ENCODE data around the gene MSI2.

DNA sequence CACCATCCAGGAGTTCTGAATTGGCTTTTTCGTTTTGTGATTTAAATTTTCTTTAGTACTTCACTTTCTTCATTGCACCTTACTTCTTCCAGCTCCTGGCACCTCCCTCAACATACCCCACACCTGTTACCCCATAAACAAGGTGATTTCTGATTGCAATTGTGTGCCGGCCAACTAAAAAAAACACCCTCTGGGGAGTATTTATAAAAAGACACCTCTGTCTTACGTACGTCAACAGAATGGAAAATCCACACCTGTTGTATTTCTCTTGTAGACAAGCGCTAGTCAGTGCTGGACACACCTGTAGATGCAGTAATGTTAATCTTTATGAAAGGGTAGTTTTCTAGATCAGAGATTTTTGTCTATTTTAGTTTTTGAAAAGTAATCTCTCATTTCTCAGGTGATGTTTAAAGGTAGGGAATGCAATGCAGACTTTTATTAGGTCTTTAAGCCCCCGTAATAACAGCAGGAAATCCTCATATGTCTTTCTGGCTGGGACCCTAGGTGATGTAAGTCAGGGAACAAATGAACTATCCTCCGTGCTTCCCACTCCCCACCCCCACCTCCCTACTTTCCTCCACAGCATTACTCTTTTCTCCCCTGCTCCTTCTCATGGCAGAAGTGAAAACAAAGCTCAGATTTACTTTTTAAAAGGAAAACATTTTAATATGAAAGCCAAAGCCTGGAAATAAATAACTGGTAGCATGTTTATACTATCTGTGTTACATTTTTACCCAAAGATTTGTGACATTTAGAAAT, 4.2 kb downstream of the MSI2 start:
- TF ChIP-seq POLR2A (IDR thresholded peaks at IDR 0.05) (no peak), EP300 (IDR thresholded peaks at IDR 0.05) (no peak), POLR2AphosphoS5 (IDR thresholded peaks at IDR 0.05) (no peak)
- TF ChIP-seq, protein P1, sequence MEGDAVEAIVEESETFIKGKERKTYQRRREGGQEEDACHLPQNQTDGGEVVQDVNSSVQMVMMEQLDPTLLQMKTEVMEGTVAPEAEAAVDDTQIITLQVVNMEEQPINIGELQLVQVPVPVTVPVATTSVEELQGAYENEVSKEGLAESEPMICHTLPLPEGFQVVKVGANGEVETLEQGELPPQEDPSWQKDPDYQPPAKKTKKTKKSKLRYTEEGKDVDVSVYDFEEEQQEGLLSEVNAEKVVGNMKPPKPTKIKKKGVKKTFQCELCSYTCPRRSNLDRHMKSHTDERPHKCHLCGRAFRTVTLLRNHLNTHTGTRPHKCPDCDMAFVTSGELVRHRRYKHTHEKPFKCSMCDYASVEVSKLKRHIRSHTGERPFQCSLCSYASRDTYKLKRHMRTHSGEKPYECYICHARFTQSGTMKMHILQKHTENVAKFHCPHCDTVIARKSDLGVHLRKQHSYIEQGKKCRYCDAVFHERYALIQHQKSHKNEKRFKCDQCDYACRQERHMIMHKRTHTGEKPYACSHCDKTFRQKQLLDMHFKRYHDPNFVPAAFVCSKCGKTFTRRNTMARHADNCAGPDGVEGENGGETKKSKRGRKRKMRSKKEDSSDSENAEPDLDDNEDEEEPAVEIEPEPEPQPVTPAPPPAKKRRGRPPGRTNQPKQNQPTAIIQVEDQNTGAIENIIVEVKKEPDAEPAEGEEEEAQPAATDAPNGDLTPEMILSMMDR (IDR thresholded peaks at IDR 0.05) = no peak

Measured in sigmoid colon (tissue), 4 donors.